HepG2 (cell line): ENCODE data around the gene TMEM141. TPM values are rescaled to one million over a fixed set of nuclear protein-coding genes. Genes with fewer than 3 reads are reported as not detected.

Experiments
- CBX2 ChIP-seq, 2 experiments: fragments of 200-600 bp in 1 of 2; sonication (generic); formaldehyde crosslinking in 1 of 2; IDR thresholded peaks; 2 replicates each; pipeline versions ENCODE4 v1.7.0 to v1.8.1; 2018 to 2022; ENCODE audit warnings: low read depth in 2 of 2, low read length in 1 of 2, mild to moderate bottlenecking in 1 of 2, missing genetic modification reagents in 1 of 2
- FOXJ3 ChIP-seq: sonication (generic); formaldehyde crosslinking; IDR thresholded peaks from 2 replicates; pipeline ENCODE4 v1.4.0; 2020; ENCODE audit warnings: missing genetic modification reagents, mild to moderate bottlenecking, borderline replicate concordance
- GATAD2A ChIP-seq: IDR thresholded peaks from 2 replicates; pipeline ENCODE4 v1.6.1; 2016
- KLF6 ChIP-seq: IDR thresholded peaks from 2 replicates; pipeline ENCODE4 v1.8.0; 2016; ENCODE audit warnings: missing biosample characterization, missing genetic modification reagents
- MAFG ChIP-seq: sonication (generic); formaldehyde crosslinking; IDR thresholded peaks from 2 replicates; pipeline ENCODE4 v1.5.1; 2020; ENCODE audit warnings: mild to moderate bottlenecking, missing genetic modification reagents
- MAFK ChIP-seq, 2 experiments: IDR thresholded peaks in 1 of 2; conservative IDR thresholded peaks in 1 of 2; 2 replicates each; pipeline ENCODE4 v1.6.1; 2011; ENCODE audit warnings: improper control_type of control experiment in 2 of 2, low read length in 2 of 2
- MXD4 ChIP-seq: IDR thresholded peaks from 2 replicates; pipeline ENCODE4 v1.6.1; 2016; ENCODE audit warnings: mild to moderate bottlenecking, missing biosample characterization, missing genetic modification reagents
- NFKB2 ChIP-seq: sonication (generic); formaldehyde crosslinking; IDR thresholded peaks from 2 replicates; pipeline ENCODE4 v1.4.0; 2020; ENCODE audit warnings: missing genetic modification reagents, borderline replicate concordance
- RARG ChIP-seq: sonication (generic); formaldehyde crosslinking; IDR thresholded peaks from 2 replicates; pipeline ENCODE4 v1.4.0; 2020; ENCODE audit warnings: low read depth, mild to moderate bottlenecking, missing genetic modification reagents
- SIN3B ChIP-seq: fragments of 150-350 bp; IDR thresholded peaks from 2 replicates; pipeline ENCODE4 v1.6.1; 2014; ENCODE audit warnings: low read length
- SP5 ChIP-seq: IDR thresholded peaks from 2 replicates; pipeline ENCODE4 v1.6.1; 2016; ENCODE audit warnings: low read depth, borderline replicate concordance
- ZFP36L1 ChIP-seq: sonication (generic); formaldehyde crosslinking; IDR thresholded peaks from 2 replicates; pipeline ENCODE4 v1.8.0; 2022; ENCODE audit warnings: mild to moderate bottlenecking, missing genetic modification reagents, moderate library complexity
- ZFP36L2 ChIP-seq: sonication (generic); formaldehyde crosslinking; IDR thresholded peaks from 2 replicates; pipeline ENCODE4 v1.4.0; 2020; ENCODE audit warnings: missing genetic modification reagents
- ZNF567 ChIP-seq: sonication (generic); formaldehyde crosslinking; IDR thresholded peaks from 2 replicates; pipeline ENCODE4 v1.8.1; 2023; ENCODE audit warnings: mild to moderate bottlenecking, missing genetic modification reagents, borderline replicate concordance
- ZNF792 ChIP-seq: IDR thresholded peaks from 2 replicates; pipeline ENCODE4 v1.6.1; 2016
- ZNF883 ChIP-seq: sonication (generic); formaldehyde crosslinking; IDR thresholded peaks from 2 replicates; pipeline ENCODE4 v1.5.1; 2020; ENCODE audit warnings: mild to moderate bottlenecking, missing genetic modification reagents; ENCODE audit errors: not compliant biosample characterization
- ZSCAN20 ChIP-seq: sonication (generic); formaldehyde crosslinking; IDR thresholded peaks from 2 replicates; pipeline ENCODE4 v1.4.0; 2020; ENCODE audit warnings: missing genetic modification reagents, mild to moderate bottlenecking, borderline replicate concordance
- ZXDC ChIP-seq: sonication (generic); formaldehyde crosslinking; IDR thresholded peaks from 2 replicates; pipeline ENCODE4 v1.5.0; 2020; ENCODE audit warnings: mild to moderate bottlenecking, missing genetic modification reagents
- polyA plus RNA-seq, 8 experiments: library from polyadenylated mRNA; depleted of rRNA in 3 of 8; stranded (reverse) in 7 of 8; unstranded in 1 of 8; fragments of >200 nt; fragmentation: Illumina TruSeq in 4 of 8; extraction: Trizol in 4 of 8; gene quantifications; 2 replicates each; pipeline versions ENCODE4 v1.2.1 to v1.2.3, GENCODE V29; 2011 to 2016; ENCODE audit warnings: low read depth in 4 of 8, missing spikeins in 1 of 8, mixed read lengths in 1 of 8; ENCODE audit not compliant: insufficient read depth in 1 of 8
- total RNA-seq, 5 experiments: library from RNA; depleted of rRNA; stranded (reverse); fragments of >200 nt; fragmentation: Illumina TruSeq; extraction: Trizol; gene quantifications; 2 replicates each; pipeline ENCODE4 v1.2.3, GENCODE V29; 2016; ENCODE audit warnings: low read depth in 1 of 5
- TF ChIP-seq, protein P1 (sequence below): sonication (generic); formaldehyde crosslinking; IDR thresholded peaks from 2 replicates; pipeline ENCODE4 v1.4.0; 2020; ENCODE audit warnings: missing genetic modification reagents, mild to moderate bottlenecking, borderline replicate concordance
- TF ChIP-seq, protein P2 (sequence below): sonication (generic); formaldehyde crosslinking; IDR thresholded peaks from 2 replicates; pipeline ENCODE4 v1.5.0; 2020; ENCODE audit warnings: missing genetic modification reagents
- TF ChIP-seq, protein P3 (sequence below): sonication (generic); formaldehyde crosslinking; IDR thresholded peaks from 2 replicates; pipeline ENCODE4 v1.5.1; 2020; ENCODE audit warnings: mild to moderate bottlenecking, moderate library complexity, missing genetic modification reagents

The TMEM141 gene
- total and polyA plus RNA-seq, 2 of the 13 experiments (the other 11 are each of a cell fraction or from before 2014, with no cell fraction given): 81.0 to 202 TPM

GRCh38 chr9:136840877-136841645, 49.9 kb downstream of the TMEM141 start (continued):
- no peak for TF ChIP-seq ZXDC (CRISPR knock-in tag)
- no peak; the same call in 1 of the 2 replicates for TF ChIP-seq ZNF792 (CRISPR knock-in tag)
- TF ChIP-seq MXD4 (CRISPR knock-in tag): no peak
- no peak for TF ChIP-seq ZNF567
- TF ChIP-seq MAFK (conservative IDR thresholded peaks at IDR 0.05 in 1 of 2, IDR thresholded peaks at IDR 0.05 in 1 of 2; ENCODE audit: low read length in 2 of 2): no peak
- TF ChIP-seq ZFP36L1 (CRISPR knock-in tag): peak; percentile 29; the same call in 1 of the 2 replicates
- no peak for TF ChIP-seq KLF6 (CRISPR knock-in tag)
- TF ChIP-seq FOXJ3: no peak
- TF ChIP-seq, protein P1, sequence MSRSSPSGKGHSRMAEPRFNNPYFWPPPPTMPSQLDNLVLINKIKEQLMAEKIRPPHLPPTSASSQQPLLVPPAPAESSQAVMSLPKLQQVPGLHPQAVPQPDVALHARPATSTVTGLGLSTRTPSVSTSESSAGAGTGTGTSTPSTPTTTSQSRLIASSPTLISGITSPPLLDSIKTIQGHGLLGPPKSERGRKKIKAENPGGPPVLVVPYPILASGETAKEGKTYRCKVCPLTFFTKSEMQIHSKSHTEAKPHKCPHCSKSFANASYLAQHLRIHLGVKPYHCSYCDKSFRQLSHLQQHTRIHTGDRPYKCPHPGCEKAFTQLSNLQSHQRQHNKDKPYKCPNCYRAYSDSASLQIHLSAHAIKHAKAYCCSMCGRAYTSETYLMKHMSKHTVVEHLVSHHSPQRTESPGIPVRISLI: no peak
- TF ChIP-seq GATAD2A (CRISPR knock-in tag): no peak
- no peak for TF ChIP-seq MAFG (CRISPR knock-in tag)
- no peak for TF ChIP-seq RARG
- TF ChIP-seq SIN3B: no peak
- TF ChIP-seq ZSCAN20 (CRISPR knock-in tag): no peak
- TF ChIP-seq NFKB2 (CRISPR knock-in tag): no peak
- peak; percentile 31 for TF ChIP-seq SP5 (CRISPR knock-in tag)
- TF ChIP-seq, protein P2, sequence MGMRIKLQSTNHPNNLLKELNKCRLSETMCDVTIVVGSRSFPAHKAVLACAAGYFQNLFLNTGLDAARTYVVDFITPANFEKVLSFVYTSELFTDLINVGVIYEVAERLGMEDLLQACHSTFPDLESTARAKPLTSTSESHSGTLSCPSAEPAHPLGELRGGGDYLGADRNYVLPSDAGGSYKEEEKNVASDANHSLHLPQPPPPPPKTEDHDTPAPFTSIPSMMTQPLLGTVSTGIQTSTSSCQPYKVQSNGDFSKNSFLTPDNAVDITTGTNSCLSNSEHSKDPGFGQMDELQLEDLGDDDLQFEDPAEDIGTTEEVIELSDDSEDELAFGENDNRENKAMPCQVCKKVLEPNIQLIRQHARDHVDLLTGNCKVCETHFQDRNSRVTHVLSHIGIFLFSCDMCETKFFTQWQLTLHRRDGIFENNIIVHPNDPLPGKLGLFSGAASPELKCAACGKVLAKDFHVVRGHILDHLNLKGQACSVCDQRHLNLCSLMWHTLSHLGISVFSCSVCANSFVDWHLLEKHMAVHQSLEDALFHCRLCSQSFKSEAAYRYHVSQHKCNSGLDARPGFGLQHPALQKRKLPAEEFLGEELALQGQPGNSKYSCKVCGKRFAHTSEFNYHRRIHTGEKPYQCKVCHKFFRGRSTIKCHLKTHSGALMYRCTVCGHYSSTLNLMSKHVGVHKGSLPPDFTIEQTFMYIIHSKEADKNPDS (CRISPR knock-in tag): no peak
- TF ChIP-seq ZNF883 (CRISPR knock-in tag): no peak
- TF ChIP-seq, protein P3, sequence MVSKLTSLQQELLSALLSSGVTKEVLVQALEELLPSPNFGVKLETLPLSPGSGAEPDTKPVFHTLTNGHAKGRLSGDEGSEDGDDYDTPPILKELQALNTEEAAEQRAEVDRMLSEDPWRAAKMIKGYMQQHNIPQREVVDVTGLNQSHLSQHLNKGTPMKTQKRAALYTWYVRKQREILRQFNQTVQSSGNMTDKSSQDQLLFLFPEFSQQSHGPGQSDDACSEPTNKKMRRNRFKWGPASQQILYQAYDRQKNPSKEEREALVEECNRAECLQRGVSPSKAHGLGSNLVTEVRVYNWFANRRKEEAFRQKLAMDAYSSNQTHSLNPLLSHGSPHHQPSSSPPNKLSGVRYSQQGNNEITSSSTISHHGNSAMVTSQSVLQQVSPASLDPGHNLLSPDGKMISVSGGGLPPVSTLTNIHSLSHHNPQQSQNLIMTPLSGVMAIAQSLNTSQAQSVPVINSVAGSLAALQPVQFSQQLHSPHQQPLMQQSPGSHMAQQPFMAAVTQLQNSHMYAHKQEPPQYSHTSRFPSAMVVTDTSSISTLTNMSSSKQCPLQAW: no peak
- TF ChIP-seq CBX2 (IDR thresholded peaks at IDR 0.05; ENCODE audit: low read depth, low read length): no peak
- TF ChIP-seq CBX2 (CRISPR knock-in tag; IDR thresholded peaks at IDR 0.05; ENCODE audit: low read depth): no peak
- no peak for TF ChIP-seq ZFP36L2 (CRISPR knock-in tag)
